GM12892 (cell line): ENCODE data around the gene NUMA1.

ENCODE experiments used
- POLR2A ChIP-seq: IDR thresholded peaks from 2 replicates; pipeline ENCODE4 v1.6.1; 2011; ENCODE audit warnings: low read depth, low read length, control low read depth
- POLR2AphosphoS5 ChIP-seq: IDR thresholded peaks from 2 replicates; pipeline ENCODE4 v1.6.1; 2011; ENCODE audit warnings: low read depth, low read length, control low read depth

DNA sequence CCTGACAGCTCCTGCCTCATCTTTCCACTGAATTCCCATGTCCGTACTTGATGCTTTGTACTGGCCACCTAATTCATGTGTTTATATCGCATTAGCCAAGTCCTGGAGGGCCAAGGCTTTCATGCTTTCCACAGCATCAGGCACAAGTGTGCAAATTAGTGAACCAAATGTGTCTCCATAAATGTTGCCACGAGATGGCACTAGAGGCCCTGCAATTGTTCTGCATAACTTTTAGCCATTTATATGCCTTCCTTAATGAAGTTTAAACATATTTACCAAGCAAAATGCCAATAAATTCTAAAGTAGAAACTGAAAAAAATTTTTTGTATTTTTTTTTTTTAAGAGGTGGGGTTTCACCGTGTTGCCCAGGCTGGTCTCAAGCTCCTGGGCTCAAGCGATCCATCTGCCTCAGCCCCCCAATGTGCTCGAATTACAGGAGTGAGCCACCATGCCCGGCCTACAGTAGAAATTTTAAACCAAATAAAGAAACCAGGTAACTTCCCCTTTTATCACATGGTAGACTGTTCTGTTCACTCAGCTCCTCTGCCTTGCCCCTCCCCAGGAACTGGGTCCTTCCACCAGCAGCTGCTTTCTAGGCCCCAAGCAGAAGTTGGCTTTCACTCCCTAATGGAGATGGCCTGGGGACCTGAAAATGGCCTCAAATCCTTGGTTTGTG is 102.5 kb downstream of the NUMA1 start:
- TF ChIP-seq POLR2AphosphoS5: no peak
- TF ChIP-seq POLR2A: no peak
